HCT116 (cell line): ENCODE measurements around the gene IFT52. TPM values are rescaled to one million over a fixed set of nuclear protein-coding genes. Genes with fewer than 3 reads are reported as not detected.

Experiments
- ATAC-seq: fragments of 200-7000 bp; cut with Tn5 transposase; 2 replicates; pipeline ENCODE4 v1.9.1; 2020; ENCODE audit warnings: mild to moderate bottlenecking, moderate library complexity
- BruUV-seq: library from RNA; stranded (reverse); fragments of 400-500 nt; replicated peaks from 2 replicates; lab custom pipeline; 2021; lab: Mats Ljungman, UMichigan
- CTCF ChIA-PET: fragments of 300-600 bp; sonication (Branson Sonifier 250); formaldehyde crosslinking; loops from one replicate; lab custom pipeline; 2021; ENCODE audit warnings: antibody characterized with exemption; lab: Charles Lee
- POLR2A ChIA-PET: fragments of 300-600, 350-600 bp; sonication (Branson Sonifier 250); formaldehyde crosslinking; loops from one replicate; lab custom pipeline; 2021; ENCODE audit warnings: antibody characterized with exemption; lab: Charles Lee
- RAD21 ChIA-PET, 2 experiments: fragments of 300-600 bp; sonication (Branson Sonifier 250); formaldehyde crosslinking; loops; one replicate each; lab custom pipeline; 2023; ENCODE audit warnings: low total read pairs in 2 of 2; ENCODE audit not compliant: uncharacterized antibody in 2 of 2, unreplicated experiment in 2 of 2, low non-redundant PET in 1 of 2; lab: Charles Lee
- DNase-seq: peaks from one replicate; pipeline ENCODE4 v3.0.0-alpha.2; 2010; ENCODE audit warnings: low read depth, low spot score
- H2AFZ ChIP-seq: fragments of 200-600 bp; shearing (Covaris generic), sonication (generic); 2 replicates; pipeline ENCODE4 v1.6.1; 2017; ENCODE audit warnings: low read depth, mixed run types, mixed read lengths, antibody characterized with exemption, low read length; ENCODE audit not compliant: poor library complexity, severe bottlenecking
- H3K27ac ChIP-seq: 2 replicates; pipeline ENCODE4 v1.5.1; 2012; ENCODE audit warnings: low read depth, low read length
- H3K27me3 ChIP-seq: fragments of 200-600 bp; sonication (generic); 2 replicates; pipeline ENCODE4 v1.6.1; 2016; ENCODE audit warnings: mixed run types, low read length, mixed read lengths; ENCODE audit not compliant: insufficient read depth
- H3K36me3 ChIP-seq, 2 experiments: fragments of 200-500 bp in 1 of 2; fragments of 200-600 bp in 1 of 2; sonication (Bioruptor generic) in 1 of 2; sonication (generic) in 1 of 2; 2 replicates each; pipeline versions ENCODE4 v1.5.1 to v1.6.1; 2014 to 2016; ENCODE audit warnings: low read length in 2 of 2, inconsistent platforms in 1 of 2, mixed read lengths in 1 of 2, mixed run types in 1 of 2; ENCODE audit not compliant: insufficient read depth in 2 of 2, control insufficient read depth in 1 of 2
- H3K4me1 ChIP-seq, 2 experiments: fragments of 200-600 bp in 1 of 2; sonication (generic) in 1 of 2; 2 replicates each; pipeline versions ENCODE4 v1.5.1 to v1.6.1; 2012 to 2017; ENCODE audit warnings: low read length in 2 of 2, inconsistent platforms in 1 of 2, mild to moderate bottlenecking in 1 of 2, mixed read lengths in 1 of 2, mixed run types in 1 of 2, moderate library complexity in 1 of 2; ENCODE audit not compliant: insufficient read depth in 2 of 2, control insufficient read depth in 1 of 2
- H3K4me2 ChIP-seq: fragments of 200-600 bp; sonication (generic); 2 replicates; pipeline ENCODE4 v1.6.1; 2017; ENCODE audit warnings: mixed run types, low read length, mixed read lengths
- H3K4me3 ChIP-seq, 2 experiments: fragments of 200-600 bp in 1 of 2; sonication (generic) in 1 of 2; replicated peaks in 1 of 2; 2 replicates each; pipeline ENCODE4 v1.5.1; 2011 to 2016; ENCODE audit warnings: low read length in 2 of 2, control low read depth in 1 of 2, low read depth in 1 of 2, mild to moderate bottlenecking in 1 of 2, mixed read lengths in 1 of 2, mixed run types in 1 of 2
- H3K79me2 ChIP-seq: fragments of 200-600 bp; sonication (generic); 2 replicates; pipeline ENCODE4 v1.6.1; 2017; ENCODE audit warnings: mild to moderate bottlenecking, mixed run types, low read length, moderate library complexity, mixed read lengths; ENCODE audit not compliant: insufficient read depth
- H3K9ac ChIP-seq: fragments of 200-600 bp; sonication (generic); 2 replicates; pipeline ENCODE4 v1.6.1; 2016; ENCODE audit warnings: low read length, mixed read lengths
- H3K9me2 ChIP-seq: fragments of 200-600 bp; sonication (generic), shearing (Covaris generic); 2 replicates; pipeline ENCODE4 v1.6.1; 2017; ENCODE audit warnings: mixed run types, mild to moderate bottlenecking, moderate library complexity; ENCODE audit not compliant: insufficient read depth
- H3K9me3 ChIP-seq, 2 experiments: fragments of 200-500 bp in 1 of 2; fragments of 200-600 bp in 1 of 2; sonication (Bioruptor generic) in 1 of 2; sonication (generic) in 1 of 2; 2 replicates each; pipeline ENCODE4 v1.6.1; 2014 to 2017; ENCODE audit warnings: low read length in 2 of 2, mixed read lengths in 2 of 2, inconsistent platforms in 1 of 2, low read depth in 1 of 2, mild to moderate bottlenecking in 1 of 2, mixed run types in 1 of 2, moderate library complexity in 1 of 2; ENCODE audit not compliant: control insufficient read depth in 1 of 2, insufficient read depth in 1 of 2
- H4K20me1 ChIP-seq: fragments of 200-600 bp; sonication (generic), shearing (Covaris generic); 2 replicates; pipeline ENCODE4 v1.6.1; 2017; ENCODE audit warnings: mixed run types, mild to moderate bottlenecking, moderate library complexity; ENCODE audit not compliant: insufficient read depth
- CBX3 ChIP-seq: IDR thresholded peaks from 2 replicates; pipeline ENCODE4 v1.6.1; 2012; ENCODE audit warnings: low read depth
- CEBPB ChIP-seq: IDR thresholded peaks from 2 replicates; pipeline ENCODE4 v1.6.1; 2012; ENCODE audit warnings: low read depth
- EZH2 ChIP-seq: fragments of 200-600 bp; sonication (generic); IDR thresholded peaks from 2 replicates; pipeline ENCODE4 v1.6.1; 2017; ENCODE audit warnings: antibody characterized with exemption, mixed run types
- FOSL1 ChIP-seq: IDR thresholded peaks from 2 replicates; pipeline ENCODE4 v1.6.1; 2012; ENCODE audit warnings: low read depth
- POLR2A ChIP-seq: IDR thresholded peaks from 2 replicates; pipeline ENCODE4 v1.7.0; 2011; ENCODE audit warnings: borderline replicate concordance; ENCODE audit not compliant: insufficient read depth, insufficient read length; ENCODE audit errors: extremely low read depth
- POLR2AphosphoS5 ChIP-seq: IDR thresholded peaks from 2 replicates; pipeline ENCODE4 v1.6.1; 2011; ENCODE audit warnings: mild to moderate bottlenecking, low read depth, low read length, moderate library complexity
- SP1 ChIP-seq: IDR thresholded peaks from 2 replicates; pipeline ENCODE4 v1.6.1; 2012; ENCODE audit warnings: low read depth
- SRF ChIP-seq: IDR thresholded peaks from 2 replicates; pipeline ENCODE4 v1.6.1; 2012; ENCODE audit warnings: low read depth
- YY1 ChIP-seq: IDR thresholded peaks from 2 replicates; pipeline ENCODE4 v1.6.1; 2011; ENCODE audit warnings: low read length, low read depth, moderate library complexity, mild to moderate bottlenecking; ENCODE audit not compliant: insufficient replicate concordance; ENCODE audit errors: extremely low read depth
- ZFX ChIP-seq: fragments of 450-650 bp; IDR thresholded peaks from 2 replicates; pipeline ENCODE4 v1.6.1; 2017
- ZNF274 ChIP-seq: fragments of 200-500 bp; sonication (Bioruptor generic); IDR thresholded peaks from 2 replicates; pipeline ENCODE4 v1.6.1; 2014; ENCODE audit warnings: mild to moderate bottlenecking, low read depth, low read length, inconsistent platforms
- intact Hi-C: fragments of 100-400 bp; cut with micrococcal nuclease; formaldehyde crosslinking; loops from 2 replicates; pipeline ENCODE4 v1.10.0; 2022
- total RNA-seq: library from RNA; stranded (reverse); gene quantifications from one replicate; pipeline ENCODE4 v1.2.1, GENCODE V29; 2021; ENCODE audit not compliant: unreplicated experiment
- TF ChIP-seq, protein P1 (sequence below), 3 experiments: fragments of 200-600 bp in 1 of 3; sonication (generic) in 1 of 3; IDR thresholded peaks in 2 of 3; conservative IDR thresholded peaks in 1 of 3; 2 replicates each; pipeline ENCODE4 v1.5.1; 2012 to 2017; ENCODE audit warnings: low read depth in 2 of 3, low read length in 2 of 3, antibody characterized with exemption in 1 of 3, borderline replicate concordance in 1 of 3, control low read depth in 1 of 3, mild to moderate bottlenecking in 1 of 3, mixed read lengths in 1 of 3, mixed run types in 1 of 3, moderate library complexity in 1 of 3; ENCODE audit not compliant: insufficient read depth in 1 of 3
- TF ChIP-seq, protein P2 (sequence below): IDR thresholded peaks from 2 replicates; pipeline ENCODE4 v1.6.1; 2012
- TF ChIP-seq, protein P3 (sequence below): IDR thresholded peaks from 2 replicates; pipeline ENCODE4 v1.6.1; 2012; ENCODE audit warnings: low read depth

The IFT52 gene
- total RNA-seq, 1 experiment from 2014 or later = 29.0 TPM

DNA sequence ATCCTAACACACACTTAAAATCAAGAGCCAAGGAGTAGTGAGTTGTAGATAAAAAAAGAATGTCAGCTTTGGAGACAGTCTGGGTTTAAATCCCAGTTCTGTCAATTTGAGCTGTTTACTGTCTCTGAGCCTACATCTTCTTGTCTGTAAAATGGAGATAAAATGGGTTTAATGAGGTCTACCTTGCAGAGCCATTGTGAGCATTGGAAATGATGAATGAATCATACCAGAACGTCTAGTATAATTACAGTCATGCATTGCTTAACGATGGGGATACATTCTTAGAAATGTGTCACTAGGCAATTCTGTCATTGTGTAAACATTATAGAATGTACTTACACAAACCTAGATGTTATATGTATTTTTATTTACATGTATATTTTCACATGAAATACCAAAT is 49.5 kb upstream of the IFT52 start:
- H3K27ac ChIP-seq = no peak overlapping the region
- no peak overlapping the region for H3K9ac ChIP-seq
- no peak overlapping the region for H2AFZ ChIP-seq
- no peak overlapping the region for H3K4me3 ChIP-seq
- POLR2A ChIA-PET = no interaction called here
- H3K36me3 ChIP-seq = peaks cover 0 to 7% of the 10 kb centered on the region in 2 experiments; a peak in 1 of 4 replicates
- H3K9me2 ChIP-seq = no peaks in the 10 kb centered on the region
- no peaks in the 10 kb centered on the region for H3K79me2 ChIP-seq
- H3K4me2 ChIP-seq = no peak overlapping the region
- no peaks in the 10 kb centered on the region for H4K20me1 ChIP-seq
- DNase-seq = no peak
- H3K9me3 ChIP-seq = no peaks in the 10 kb centered on the region; a peak in 1 of 4 replicates
- intact Hi-C loops = no loop called here
- no peak for ATAC-seq
- RAD21 ChIA-PET = no interaction called here
- CTCF ChIA-PET = interaction anchor here (5.4 kb wide), 1 partner anchor 151 kb away, joined by 76 read pairs; no protein-coding TSS in a partner anchor
- H3K27me3 ChIP-seq = no peaks in the 10 kb centered on the region
- no peaks in the 10 kb centered on the region for H3K4me1 ChIP-seq
- TF ChIP-seq POLR2AphosphoS5 (no peak), EZH2 (no peak), CEBPB (no peak)
- TF ChIP-seq, protein P1, sequence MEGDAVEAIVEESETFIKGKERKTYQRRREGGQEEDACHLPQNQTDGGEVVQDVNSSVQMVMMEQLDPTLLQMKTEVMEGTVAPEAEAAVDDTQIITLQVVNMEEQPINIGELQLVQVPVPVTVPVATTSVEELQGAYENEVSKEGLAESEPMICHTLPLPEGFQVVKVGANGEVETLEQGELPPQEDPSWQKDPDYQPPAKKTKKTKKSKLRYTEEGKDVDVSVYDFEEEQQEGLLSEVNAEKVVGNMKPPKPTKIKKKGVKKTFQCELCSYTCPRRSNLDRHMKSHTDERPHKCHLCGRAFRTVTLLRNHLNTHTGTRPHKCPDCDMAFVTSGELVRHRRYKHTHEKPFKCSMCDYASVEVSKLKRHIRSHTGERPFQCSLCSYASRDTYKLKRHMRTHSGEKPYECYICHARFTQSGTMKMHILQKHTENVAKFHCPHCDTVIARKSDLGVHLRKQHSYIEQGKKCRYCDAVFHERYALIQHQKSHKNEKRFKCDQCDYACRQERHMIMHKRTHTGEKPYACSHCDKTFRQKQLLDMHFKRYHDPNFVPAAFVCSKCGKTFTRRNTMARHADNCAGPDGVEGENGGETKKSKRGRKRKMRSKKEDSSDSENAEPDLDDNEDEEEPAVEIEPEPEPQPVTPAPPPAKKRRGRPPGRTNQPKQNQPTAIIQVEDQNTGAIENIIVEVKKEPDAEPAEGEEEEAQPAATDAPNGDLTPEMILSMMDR (IDR thresholded peaks at IDR 0.05 in 2 of 3, conservative IDR thresholded peaks at IDR 0.05 in 1 of 3; ENCODE audit: borderline replicate concordance in 1 of 3, insufficient read depth in 1 of 3, low read depth in 2 of 3, low read length in 2 of 3) = no peak
- BruUV-seq = no TSS peak

DNA sequence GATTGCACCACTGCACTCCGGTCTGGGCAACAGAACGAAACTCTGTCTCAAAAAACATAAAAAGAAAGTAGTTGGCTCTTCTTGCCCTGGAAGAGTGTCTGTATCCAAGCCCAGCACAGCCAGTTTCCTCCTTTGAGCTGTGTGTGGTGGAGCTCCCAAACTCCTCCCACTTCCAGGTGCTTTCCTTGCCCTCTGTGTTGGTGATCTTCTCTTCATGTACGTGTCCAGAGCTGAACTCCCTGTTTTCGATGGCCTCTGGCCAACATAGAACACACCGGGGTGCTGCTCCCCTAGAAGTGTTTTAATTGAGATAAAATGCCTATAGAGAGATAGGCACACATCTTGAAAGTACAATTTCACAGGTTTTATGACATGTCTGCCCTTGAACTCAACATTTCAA is 48.6 kb upstream of the IFT52 start:
- no peaks in the 10 kb centered on the region for H3K4me1 ChIP-seq
- no peak overlapping the region for H3K9ac ChIP-seq
- H3K4me2 ChIP-seq = no peak overlapping the region
- no peaks in the 10 kb centered on the region for H3K27me3 ChIP-seq
- no peak overlapping the region for H2AFZ ChIP-seq
- CTCF ChIA-PET = interaction anchor here (0.7 kb wide), 1 partner anchor 62 kb away, joined by 4 read pairs; no protein-coding TSS in a partner anchor
- no TSS peak for BruUV-seq
- no peaks in the 10 kb centered on the region for H3K9me2 ChIP-seq
- POLR2A ChIA-PET = interaction anchor here (0.7 kb wide), 1 partner anchor 16 kb away, joined by 3 read pairs; no protein-coding TSS in a partner anchor
- no peaks in the 10 kb centered on the region for H3K79me2 ChIP-seq
- H3K27ac ChIP-seq = no peak overlapping the region
- no peaks in the 10 kb centered on the region; a peak in 1 of 4 replicates for H3K9me3 ChIP-seq
- DNase-seq (no peak), ATAC-seq (no peak)
- no peak for TF ChIP-seq FOSL1
- no peak for TF ChIP-seq SRF
- TF ChIP-seq ZNF274 = no peak
- no peak for TF ChIP-seq YY1
- TF ChIP-seq CBX3 = no peak
- no peak for TF ChIP-seq ZFX
- TF ChIP-seq, protein P2, sequence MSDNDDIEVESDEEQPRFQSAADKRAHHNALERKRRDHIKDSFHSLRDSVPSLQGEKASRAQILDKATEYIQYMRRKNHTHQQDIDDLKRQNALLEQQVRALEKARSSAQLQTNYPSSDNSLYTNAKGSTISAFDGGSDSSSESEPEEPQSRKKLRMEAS = no peak
- no peak for TF ChIP-seq CEBPB
- TF ChIP-seq SP1 = no peak
- no peak for TF ChIP-seq POLR2A
- TF ChIP-seq, protein P3, sequence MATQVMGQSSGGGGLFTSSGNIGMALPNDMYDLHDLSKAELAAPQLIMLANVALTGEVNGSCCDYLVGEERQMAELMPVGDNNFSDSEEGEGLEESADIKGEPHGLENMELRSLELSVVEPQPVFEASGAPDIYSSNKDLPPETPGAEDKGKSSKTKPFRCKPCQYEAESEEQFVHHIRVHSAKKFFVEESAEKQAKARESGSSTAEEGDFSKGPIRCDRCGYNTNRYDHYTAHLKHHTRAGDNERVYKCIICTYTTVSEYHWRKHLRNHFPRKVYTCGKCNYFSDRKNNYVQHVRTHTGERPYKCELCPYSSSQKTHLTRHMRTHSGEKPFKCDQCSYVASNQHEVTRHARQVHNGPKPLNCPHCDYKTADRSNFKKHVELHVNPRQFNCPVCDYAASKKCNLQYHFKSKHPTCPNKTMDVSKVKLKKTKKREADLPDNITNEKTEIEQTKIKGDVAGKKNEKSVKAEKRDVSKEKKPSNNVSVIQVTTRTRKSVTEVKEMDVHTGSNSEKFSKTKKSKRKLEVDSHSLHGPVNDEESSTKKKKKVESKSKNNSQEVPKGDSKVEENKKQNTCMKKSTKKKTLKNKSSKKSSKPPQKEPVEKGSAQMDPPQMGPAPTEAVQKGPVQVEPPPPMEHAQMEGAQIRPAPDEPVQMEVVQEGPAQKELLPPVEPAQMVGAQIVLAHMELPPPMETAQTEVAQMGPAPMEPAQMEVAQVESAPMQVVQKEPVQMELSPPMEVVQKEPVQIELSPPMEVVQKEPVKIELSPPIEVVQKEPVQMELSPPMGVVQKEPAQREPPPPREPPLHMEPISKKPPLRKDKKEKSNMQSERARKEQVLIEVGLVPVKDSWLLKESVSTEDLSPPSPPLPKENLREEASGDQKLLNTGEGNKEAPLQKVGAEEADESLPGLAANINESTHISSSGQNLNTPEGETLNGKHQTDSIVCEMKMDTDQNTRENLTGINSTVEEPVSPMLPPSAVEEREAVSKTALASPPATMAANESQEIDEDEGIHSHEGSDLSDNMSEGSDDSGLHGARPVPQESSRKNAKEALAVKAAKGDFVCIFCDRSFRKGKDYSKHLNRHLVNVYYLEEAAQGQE = no peak
- no peaks in the 10 kb centered on the region for H4K20me1 ChIP-seq
- H3K4me3 ChIP-seq = no peak overlapping the region
- intact Hi-C loops = no loop called here
- H3K36me3 ChIP-seq = peaks cover 0 to 7% of the 10 kb centered on the region in 2 experiments; a peak in 1 of 4 replicates
- RAD21 ChIA-PET = no interaction called here
